GM23248 (cell line): ENCODE measurements around the gene EHD3. TPM values are rescaled to one million over a fixed set of nuclear protein-coding genes. Genes with fewer than 3 reads are reported as not detected.
A peak's percentile ranks its signal among the peaks of the same experiment; 100 is the strongest.

Source experiments
- DNase-seq: peaks from one replicate; pipeline ENCODE4 v3.0.0-alpha.2; 2015
- H2AFZ ChIP-seq: fragments of 200-600 bp; sonication (generic); 2 replicates; pipeline ENCODE4 v1.6.1; 2016; ENCODE audit warnings: antibody characterized with exemption
- H3F3A ChIP-seq: fragments of 200-600 bp; sonication (generic); 2 replicates; pipeline ENCODE4 v1.6.1; 2016; ENCODE audit warnings: mild to moderate bottlenecking, antibody characterized with exemption, mixed run types; ENCODE audit not compliant: insufficient read depth
- H3K27ac ChIP-seq: fragments of 200-600 bp; sonication (generic); 2 replicates; pipeline ENCODE4 v1.5.1; 2016; ENCODE audit warnings: mild to moderate bottlenecking
- H3K27me3 ChIP-seq: fragments of 200-600 bp; sonication (generic); replicated peaks from 2 replicates; pipeline ENCODE4 v1.6.1; 2016; ENCODE audit warnings: mild to moderate bottlenecking; ENCODE audit not compliant: insufficient read depth
- H3K36me3 ChIP-seq: fragments of 200-600 bp; sonication (generic); 2 replicates; pipeline ENCODE4 v1.6.1; 2016; ENCODE audit warnings: low read depth, mild to moderate bottlenecking
- H3K4me1 ChIP-seq: fragments of 200-600 bp; sonication (generic); 2 replicates; pipeline ENCODE4 v1.6.1; 2016; ENCODE audit warnings: mild to moderate bottlenecking; ENCODE audit not compliant: insufficient read depth
- H3K4me2 ChIP-seq: fragments of 200-600 bp; sonication (generic); one replicate; pipeline ENCODE4 v1.6.1; 2016; ENCODE audit warnings: mild to moderate bottlenecking; ENCODE audit not compliant: unreplicated experiment
- H3K4me3 ChIP-seq: fragments of 200-600 bp; sonication (generic); 2 replicates; pipeline ENCODE4 v1.5.1; 2016; ENCODE audit warnings: mild to moderate bottlenecking
- H3K79me2 ChIP-seq: fragments of 200-600 bp; sonication (generic); 2 replicates; pipeline ENCODE4 v1.6.1; 2016; ENCODE audit warnings: mild to moderate bottlenecking; ENCODE audit not compliant: insufficient read depth
- H3K9ac ChIP-seq: fragments of 200-600 bp; sonication (generic); 2 replicates; pipeline ENCODE4 v1.6.1; 2016; ENCODE audit warnings: mild to moderate bottlenecking
- H3K9me2 ChIP-seq: fragments of 200-600 bp; sonication (generic); 2 replicates; pipeline ENCODE4 v1.6.1; 2016; ENCODE audit warnings: mixed run types, mild to moderate bottlenecking, moderate library complexity; ENCODE audit not compliant: insufficient read depth
- H3K9me3 ChIP-seq: fragments of 200-600 bp; sonication (generic); one replicate; pipeline ENCODE4 v1.6.1; 2017; ENCODE audit warnings: low read depth
- H4K20me1 ChIP-seq: fragments of 200-600 bp; sonication (generic); 2 replicates; pipeline ENCODE4 v1.6.0; 2016; ENCODE audit not compliant: insufficient read depth
- EZH2 ChIP-seq: fragments of 200-600 bp; sonication (generic); IDR thresholded peaks from 2 replicates; pipeline ENCODE4 v1.6.1; 2018; ENCODE audit warnings: antibody characterized with exemption, mild to moderate bottlenecking; ENCODE audit not compliant: insufficient read depth, poor library complexity, severe bottlenecking
- EZH2phosphoT487 ChIP-seq: fragments of 200-600 bp; sonication (generic); IDR thresholded peaks from 2 replicates; pipeline ENCODE4 v1.6.1; 2018; ENCODE audit warnings: antibody characterized with exemption, moderate library complexity, mild to moderate bottlenecking, low read depth; ENCODE audit not compliant: insufficient read depth
- WGBS, 2 experiments: methylation state at CpG; one replicate each; pipeline ENCODE4 v1.1.6; 2015 to 2017; ENCODE audit warnings: low lambda C conversion rate in 2 of 2, low coverage in 1 of 2; ENCODE audit errors: missing lambda C conversion rate in 2 of 2; 5-methylcytosine and 5-hydroxymethylcytosine counted together
- in situ Hi-C: fragments of 300-500 bp; cut with MboI; formaldehyde crosslinking; loops from 2 replicates; pipeline ENCODE4 v1.15.0; 2020
- polyA plus RNA-seq: library from polyadenylated mRNA; unstranded; fragments of >200 nt; fragmentation: Nextera tagmentation; extraction: Ambion mirVana; gene quantifications from 2 replicates; pipeline ENCODE4 v1.2.1, GENCODE V29; 2016
- total RNA-seq: library from RNA; depleted of rRNA; stranded (reverse); fragments of >200 nt; shearing (Covaris generic); gene quantifications from 2 replicates; pipeline ENCODE4 v1.2.3, GENCODE V29; 2014; rRNA removed

EHD3 gene
- 31.7 and 33.6 TPM in 2 replicates for total RNA-seq
- 25.9 and 27.1 TPM in 2 replicates for polyA plus RNA-seq

- H3K4me3 ChIP-seq, result peak within 1 kb of the TSS; percentile 75
- H3K27ac ChIP-seq, result peak within 1 kb of the TSS; percentile 17; the same call in 1 of the 2 replicates
- H3K4me1 ChIP-seq, result peaks cover 21% of the 10 kb centered on the region
- H3K27me3 ChIP-seq, result no peaks in the 10 kb centered on the region
- H3K4me2 ChIP-seq, result peak within 1 kb of the TSS; percentile 70
- no peaks in the 10 kb centered on the region for H3K36me3 ChIP-seq
- DNase-seq, result peak; percentile 97
- H4K20me1 ChIP-seq, result no peaks in the 10 kb centered on the region
- TF ChIP-seq EZH2 (no peak), EZH2phosphoT487 (no peak)
- peaks cover 44% of the 10 kb centered on the region for H3K79me2 ChIP-seq
- in situ Hi-C loops, result no loop called here
- no peaks in the 10 kb centered on the region for H3K9me3 ChIP-seq
- WGBS, 2 experiments, result 2% methylated on average over 72 to 74 of the region's 74 CpGs
- H3F3A ChIP-seq, result peaks cover 13% of the 10 kb centered on the region
- H3K9ac ChIP-seq, result peak within 1 kb of the TSS; percentile 73
- no peaks in the 10 kb centered on the region; the same call in 1 of the 2 replicates for H3K9me2 ChIP-seq
- peak within 1 kb of the TSS; percentile 84 for H2AFZ ChIP-seq
Observed at GRCh38 chr2:31233741-31234682, at the start of gene EHD3. Gene EHD3 (plus strand): TSS chr2:31234152. CDS start chr2:31234622, 470 bp downstream.

GRCh38 chr2:31187166-31187565 is 46.8 kb upstream of the EHD3 start:
- no peaks in the 10 kb centered on the region for H4K20me1 ChIP-seq
- no peak overlapping the region for H3K4me2 ChIP-seq
- DNase-seq, result no peak
- H3K9me3 ChIP-seq, result no peaks in the 10 kb centered on the region
- no peak overlapping the region for H2AFZ ChIP-seq
- no peaks in the 10 kb centered on the region for H3F3A ChIP-seq
- no peak overlapping the region for H3K9ac ChIP-seq
- H3K79me2 ChIP-seq, result no peaks in the 10 kb centered on the region
- no peak for TF ChIP-seq EZH2
- no peak for TF ChIP-seq EZH2phosphoT487
- no peak overlapping the region for H3K4me3 ChIP-seq
- no peaks in the 10 kb centered on the region for H3K4me1 ChIP-seq
- in situ Hi-C loops, result no loop called here
- peaks cover 22% of the 10 kb centered on the region for H3K27me3 ChIP-seq
- H3K9me2 ChIP-seq, result no peaks in the 10 kb centered on the region
- 57 to 66% methylated on average over 3 to 4 of the region's 4 CpGs for WGBS, 2 experiments
- no peak overlapping the region for H3K27ac ChIP-seq
- no peaks in the 10 kb centered on the region for H3K36me3 ChIP-seq

GRCh38 chr2:31188131-31188530 is 45.8 kb upstream of the EHD3 start:
- DNase-seq, result no peak
- Histone ChIP-seq H3K4me1 (no peaks in the 10 kb centered on the region), H3K79me2 (no peaks in the 10 kb centered on the region), H3K27me3 (peaks cover 22% of the 10 kb centered on the region), H3K36me3 (no peaks in the 10 kb centered on the region), H3K4me2 (no peak overlapping the region), H2AFZ (no peak overlapping the region), H3K9me2 (no peaks in the 10 kb centered on the region), H3K9me3 (no peaks in the 10 kb centered on the region), H3K9ac (no peak overlapping the region), H4K20me1 (no peaks in the 10 kb centered on the region), H3K27ac (no peak overlapping the region), H3K4me3 (no peak overlapping the region), H3F3A (no peaks in the 10 kb centered on the region)
- TF ChIP-seq EZH2phosphoT487 (no peak), EZH2 (no peak)
- 57 to 64% methylated on average over 5 of the region's 5 CpGs for WGBS, 2 experiments
- in situ Hi-C loops, result no loop called here

GRCh38 chr2:31189141-31189540 is 44.8 kb upstream of the EHD3 start:
- 38 to 39% methylated on average over 4 of the region's 4 CpGs for WGBS, 2 experiments
- Histone ChIP-seq H3K4me2 (no peak overlapping the region), H3K9me2 (no peaks in the 10 kb centered on the region), H3K27ac (no peak overlapping the region), H3F3A (no peaks in the 10 kb centered on the region), H2AFZ (no peak overlapping the region), H3K9ac (no peak overlapping the region), H3K9me3 (no peaks in the 10 kb centered on the region), H3K36me3 (no peaks in the 10 kb centered on the region), H4K20me1 (no peaks in the 10 kb centered on the region), H3K4me3 (no peak overlapping the region), H3K27me3 (peaks cover 22% of the 10 kb centered on the region), H3K4me1 (no peaks in the 10 kb centered on the region), H3K79me2 (no peaks in the 10 kb centered on the region)
- no peak for TF ChIP-seq EZH2
- no peak for TF ChIP-seq EZH2phosphoT487
- in situ Hi-C loops, result no loop called here
- no peak for DNase-seq
